HG03432 (cell line): ENCODE data around the gene SSRP1.
"Not testable (repeated sequence)": the region's sequence is repeated elsewhere in the genome, so short reads cannot be mapped to it uniquely, and the experiment has no call there.

Experiments
- ATAC-seq: cut with Tn5 transposase; IDR thresholded peaks from one replicate; pipeline ENCODE4 v1.9.1; 2021; ENCODE audit warnings: mild to moderate bottlenecking, moderate library complexity; ENCODE audit not compliant: unreplicated experiment

Gene SSRP1

GRCh38 chr11:57335343-57336110 lies at the start of gene SSRP1:
TSS of gene SSRP1 (minus strand) at chr11:57335892. CDS start at chr11:57335121, 771 bp downstream.
- peak; percentile 99 for ATAC-seq

- no peak for ATAC-seq
Measured at GRCh38 chr11:57380975-57381374, 45.3 kb upstream of the SSRP1 start, which contains the start of gene PRG3. TSS of gene PRG3 (minus strand) at chr11:57381150. CDS start at chr11:57380708, 442 bp downstream.

GRCh38 chr11:57379732-57380131 lies 44.0 kb upstream of the SSRP1 start:
- ATAC-seq: no peak

DNA sequence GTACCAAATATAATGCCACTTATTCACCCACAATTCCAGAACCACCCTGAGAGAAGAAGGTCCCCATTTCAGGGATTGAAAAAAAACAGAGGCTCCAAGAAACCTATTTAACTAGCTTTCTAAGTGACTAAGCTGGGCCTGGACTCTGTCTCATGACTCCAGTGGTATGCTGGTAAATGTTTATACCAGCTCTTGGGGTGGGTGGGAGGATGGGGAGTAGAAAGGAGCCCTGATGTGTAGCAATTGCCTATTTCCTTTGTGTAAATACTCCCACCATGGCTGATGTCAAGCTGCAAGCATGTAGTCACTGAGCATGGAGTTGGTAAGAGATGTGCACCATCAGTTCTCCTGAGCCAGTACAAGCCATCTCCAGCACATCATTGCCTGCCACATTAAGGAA lies 42.5 kb upstream of the SSRP1 start:
- no peak for ATAC-seq

- ATAC-seq: no peak
Measured at GRCh38 chr11:57377107-57377506, 41.4 kb upstream of the SSRP1 start.

- ATAC-seq: no peak
Measured at GRCh38 chr11:57376095-57377090, 40.7 kb upstream of the SSRP1 start.

- no peak for ATAC-seq
Measured at GRCh38 chr11:57375490-57375889, 39.8 kb upstream of the SSRP1 start.

- ATAC-seq: no peak
Measured at GRCh38 chr11:57374966-57375365, 39.3 kb upstream of the SSRP1 start.

DNA sequence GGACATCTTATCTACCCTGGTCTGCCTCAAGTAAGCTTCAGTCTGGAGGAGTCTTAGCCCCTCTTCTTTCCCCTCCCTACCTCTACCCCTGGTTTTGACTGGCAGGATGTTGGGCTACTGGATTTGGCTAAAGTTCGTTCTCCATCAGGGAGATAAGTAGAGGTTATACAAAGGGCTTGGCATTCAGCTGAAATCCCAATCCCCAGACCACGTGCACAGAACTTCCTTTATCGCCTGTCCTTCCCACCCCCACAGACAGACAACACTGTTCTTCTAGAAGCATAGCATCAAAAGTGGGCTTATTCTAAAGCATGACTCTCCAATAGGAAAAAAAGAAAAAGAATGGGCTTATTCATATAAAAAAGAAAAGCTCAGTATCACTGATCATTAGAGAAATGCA lies 37.5 kb upstream of the SSRP1 start:
- ATAC-seq: no peak

GRCh38 chr11:57370941-57371340 lies 35.2 kb upstream of the SSRP1 start:
- ATAC-seq: no peak

DNA sequence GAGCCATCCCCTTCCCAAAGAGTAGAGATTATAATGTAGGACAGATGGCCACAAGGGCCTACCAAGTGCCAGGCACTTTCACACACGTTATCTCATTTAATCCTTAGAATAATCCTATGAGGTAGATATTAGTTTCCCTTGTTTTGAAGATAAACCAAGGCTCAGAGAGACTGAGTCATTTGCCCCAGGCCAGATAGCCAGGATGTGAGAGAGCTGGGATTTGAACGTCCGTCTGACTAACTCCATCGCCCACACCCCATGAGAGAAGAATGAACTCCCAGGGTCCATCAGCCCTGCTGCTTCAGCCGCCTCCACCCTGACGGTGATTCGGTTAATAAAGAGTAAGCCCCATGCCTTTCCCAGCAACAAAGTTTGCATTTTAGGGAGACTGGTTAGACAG lies 34.6 kb upstream of the SSRP1 start:
- ATAC-seq: no peak

- ATAC-seq: no peak
Measured at GRCh38 chr11:57368845-57369232, 33.1 kb upstream of the SSRP1 start.

- no peak for ATAC-seq
Measured at GRCh38 chr11:57368106-57368844, 32.6 kb upstream of the SSRP1 start.

DNA sequence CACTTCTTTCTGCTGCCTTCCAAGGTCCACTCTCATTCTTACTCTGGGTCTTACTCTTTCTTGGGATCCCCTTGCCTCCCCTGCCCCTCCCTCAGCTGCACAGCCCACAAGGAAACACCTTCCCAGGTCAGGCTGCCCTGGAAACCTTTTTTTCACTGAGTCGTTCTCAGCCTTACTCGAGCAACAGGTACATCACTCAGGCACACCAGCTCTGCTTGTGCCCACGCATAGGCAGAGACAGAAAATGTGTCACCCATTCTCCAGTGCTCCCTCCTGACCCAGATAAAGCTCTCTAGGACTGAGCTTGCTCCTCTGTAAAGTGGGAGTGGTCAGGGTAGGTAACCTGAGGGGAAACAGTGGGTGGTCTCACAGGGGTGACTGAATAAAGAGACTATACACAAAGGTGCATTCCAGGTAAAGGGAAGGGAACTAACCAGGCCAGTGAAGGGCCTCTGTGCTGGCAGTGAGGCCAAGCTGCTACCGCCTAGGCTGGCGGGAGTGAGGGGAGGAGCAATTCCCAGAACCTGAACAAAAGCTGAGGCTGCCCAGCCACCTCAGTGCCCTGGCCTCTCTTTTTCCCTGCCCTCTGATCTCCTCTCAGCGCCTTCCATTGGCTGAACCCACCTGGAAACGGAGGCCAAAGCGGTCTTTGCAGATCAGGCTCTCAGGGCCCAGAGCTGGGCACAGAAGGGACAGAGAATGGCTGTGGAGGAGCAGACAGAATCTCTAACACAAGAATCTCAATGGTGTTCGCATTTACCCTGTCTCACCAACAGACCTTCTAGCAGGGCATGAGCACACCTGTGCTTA lies 29.4 kb upstream of the SSRP1 start:
- no peak for ATAC-seq

DNA sequence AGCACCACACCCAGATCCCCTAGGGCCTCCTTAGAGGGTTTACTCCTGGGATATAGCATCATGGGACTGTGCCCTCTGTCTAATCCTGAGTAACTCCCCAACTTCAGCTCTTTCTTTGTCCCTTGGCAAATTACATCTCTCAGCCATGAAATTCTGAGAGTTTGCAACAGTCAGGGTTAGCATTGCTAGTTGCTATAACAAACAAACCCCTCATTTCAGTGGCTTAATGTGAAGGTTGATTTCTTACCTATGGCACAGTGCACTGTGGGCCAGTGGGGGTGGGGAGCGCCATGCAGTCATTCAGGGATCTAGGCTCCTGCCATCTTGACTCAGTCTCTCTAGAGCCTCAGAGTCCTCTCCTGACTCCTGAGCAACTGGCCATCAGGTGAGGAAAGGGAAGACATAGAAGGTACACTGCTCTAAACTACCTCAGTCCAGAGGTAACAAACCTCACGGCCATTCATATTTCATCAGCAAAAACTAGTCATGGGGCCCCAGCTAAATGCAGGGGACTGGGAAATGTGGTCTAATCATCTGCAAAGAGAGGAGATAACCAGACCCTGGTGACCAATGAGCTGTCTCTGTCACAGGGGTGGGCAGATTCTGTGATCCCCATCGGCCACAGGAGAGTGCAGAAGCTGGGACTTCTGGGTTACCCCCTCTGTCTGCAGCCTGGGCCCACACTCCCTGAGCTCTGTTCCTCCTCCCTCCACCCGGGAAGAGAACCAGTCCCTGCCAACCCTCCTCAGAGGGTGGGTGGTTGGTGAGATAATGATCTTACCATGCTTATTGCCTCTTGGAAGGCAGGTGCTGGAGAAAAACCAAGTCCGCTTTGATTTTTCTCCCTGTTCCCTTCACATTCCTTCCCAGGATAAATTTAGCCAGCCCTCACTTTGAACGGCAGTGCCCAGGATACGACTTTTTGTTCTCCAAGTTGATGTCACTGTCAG lies 27.7 kb upstream of the SSRP1 start:
- no peak for ATAC-seq

GRCh38 chr11:57361926-57362325 lies 26.2 kb upstream of the SSRP1 start:
- no peak for ATAC-seq

- ATAC-seq: not testable (repeated sequence)
Measured at GRCh38 chr11:57361420-57361819, 25.7 kb upstream of the SSRP1 start.

DNA sequence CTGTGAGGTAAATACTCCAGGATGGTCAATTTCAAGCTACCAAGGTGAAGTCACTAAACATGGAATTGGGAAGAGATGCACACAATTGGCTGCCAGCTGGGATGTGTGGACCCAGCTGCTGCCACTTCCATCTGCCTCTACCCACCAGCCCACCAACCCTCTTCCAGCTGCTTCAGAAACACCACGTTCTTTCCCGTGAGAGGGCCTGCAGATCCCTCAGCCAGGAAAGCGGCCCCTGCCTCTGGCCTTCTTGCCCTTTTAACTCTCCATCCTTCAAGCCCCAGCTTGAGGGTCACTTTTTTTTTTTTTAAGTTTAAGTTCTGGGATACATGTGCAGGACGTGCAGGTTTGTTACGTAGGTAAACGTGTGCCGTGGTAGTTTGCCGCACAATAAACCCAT lies 25.3 kb upstream of the SSRP1 start:
- ATAC-seq: no peak
